Epidermal melanocyte (primary cell): ENCODE measurements around the gene AGTPBP1.

Experiments used
- DNase-seq: peaks from one replicate; pipeline ENCODE4 v3.0.0; 2011; ENCODE audit warnings: low spot score; ENCODE audit not compliant: insufficient read length

The AGTPBP1 gene

GRCh38 chr9:85508616-85509015 lies 233.1 kb downstream of the AGTPBP1 start:
- no peak for DNase-seq

GRCh38 chr9:85505612-85506011 lies 236.1 kb downstream of the AGTPBP1 start:
- no peak for DNase-seq

GRCh38 chr9:85502815-85503655 lies 238.7 kb downstream of the AGTPBP1 start:
- DNase-seq: no peak

GRCh38 chr9:85501882-85502281 lies 239.9 kb downstream of the AGTPBP1 start:
- no peak for DNase-seq

- DNase-seq: no peak
These were observed 240.3 kb downstream of the AGTPBP1 start for GRCh38 chr9:85501456-85501855.
